Epithelial cell of esophagus (primary cell): Measurements from ENCODE around the gene DLG3.

ENCODE experiments used
- DNase-seq: peaks from one replicate; pipeline ENCODE4 v3.0.0; 2010; ENCODE audit warnings: low read depth
- H3K4me3 ChIP-seq: 2 replicates; pipeline ENCODE4 v1.5.1; 2011; ENCODE audit warnings: mild to moderate bottlenecking, low read length, control low read depth
- TF ChIP-seq, protein P1 (sequence below): IDR thresholded peaks from 2 replicates; pipeline ENCODE4 v1.5.1; 2011; ENCODE audit warnings: low read depth, mild to moderate bottlenecking, low read length, control low read depth, inconsistent platforms; ENCODE audit not compliant: insufficient read depth; ENCODE audit errors: missing control alignments

The DLG3 gene

DNA sequence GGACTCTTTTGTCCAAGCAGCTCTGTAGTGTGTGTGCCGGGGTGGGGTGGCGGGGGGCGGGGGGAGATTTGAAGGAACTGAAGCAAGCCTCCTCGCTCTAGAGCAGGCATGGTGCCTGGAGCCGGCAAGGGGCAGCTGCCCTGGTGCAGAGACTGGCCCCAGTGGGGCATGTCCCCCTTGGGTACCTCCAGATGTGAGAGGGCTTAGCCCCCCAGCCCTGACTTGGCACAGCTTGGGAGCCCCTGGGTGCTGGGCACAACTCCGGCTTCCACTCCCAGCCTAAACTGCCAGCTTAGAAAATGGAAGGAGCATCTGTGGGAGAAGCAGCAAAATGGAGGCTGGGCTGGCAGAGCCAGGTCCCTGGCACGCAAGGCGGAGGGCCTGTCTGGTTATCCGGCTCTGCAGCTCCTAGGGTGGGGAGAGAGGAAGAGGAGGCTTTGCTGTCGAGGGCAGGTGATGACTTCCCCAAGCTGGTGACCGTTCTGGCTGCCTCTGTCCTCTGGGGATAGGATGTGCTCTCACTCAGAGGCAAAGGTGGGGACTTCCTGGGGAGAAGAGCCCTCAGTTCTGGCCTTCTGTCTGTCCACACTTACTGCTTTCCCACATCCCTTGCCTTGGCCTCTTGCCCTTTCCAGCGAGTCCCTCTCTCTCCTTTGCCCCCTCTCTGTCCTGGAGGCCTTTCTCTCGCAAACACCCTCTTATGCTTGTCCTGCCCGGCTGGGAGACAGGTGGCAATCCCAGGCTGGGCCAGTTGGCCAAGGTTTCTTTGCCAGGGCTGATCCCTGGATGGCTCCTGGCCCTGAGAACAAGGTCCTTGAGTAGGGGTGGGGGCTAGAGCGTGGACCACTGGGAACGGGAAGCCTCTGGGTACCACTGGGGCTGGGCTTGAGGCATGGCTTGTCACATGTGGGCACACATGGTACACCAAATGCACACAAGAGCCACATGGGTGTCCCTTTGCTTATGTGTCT lies 2.0 kb downstream of the DLG3 start:
- no peak overlapping the region for H3K4me3 ChIP-seq
- TF ChIP-seq, protein P1, sequence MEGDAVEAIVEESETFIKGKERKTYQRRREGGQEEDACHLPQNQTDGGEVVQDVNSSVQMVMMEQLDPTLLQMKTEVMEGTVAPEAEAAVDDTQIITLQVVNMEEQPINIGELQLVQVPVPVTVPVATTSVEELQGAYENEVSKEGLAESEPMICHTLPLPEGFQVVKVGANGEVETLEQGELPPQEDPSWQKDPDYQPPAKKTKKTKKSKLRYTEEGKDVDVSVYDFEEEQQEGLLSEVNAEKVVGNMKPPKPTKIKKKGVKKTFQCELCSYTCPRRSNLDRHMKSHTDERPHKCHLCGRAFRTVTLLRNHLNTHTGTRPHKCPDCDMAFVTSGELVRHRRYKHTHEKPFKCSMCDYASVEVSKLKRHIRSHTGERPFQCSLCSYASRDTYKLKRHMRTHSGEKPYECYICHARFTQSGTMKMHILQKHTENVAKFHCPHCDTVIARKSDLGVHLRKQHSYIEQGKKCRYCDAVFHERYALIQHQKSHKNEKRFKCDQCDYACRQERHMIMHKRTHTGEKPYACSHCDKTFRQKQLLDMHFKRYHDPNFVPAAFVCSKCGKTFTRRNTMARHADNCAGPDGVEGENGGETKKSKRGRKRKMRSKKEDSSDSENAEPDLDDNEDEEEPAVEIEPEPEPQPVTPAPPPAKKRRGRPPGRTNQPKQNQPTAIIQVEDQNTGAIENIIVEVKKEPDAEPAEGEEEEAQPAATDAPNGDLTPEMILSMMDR = no peak
- DNase-seq = no peak

DNA sequence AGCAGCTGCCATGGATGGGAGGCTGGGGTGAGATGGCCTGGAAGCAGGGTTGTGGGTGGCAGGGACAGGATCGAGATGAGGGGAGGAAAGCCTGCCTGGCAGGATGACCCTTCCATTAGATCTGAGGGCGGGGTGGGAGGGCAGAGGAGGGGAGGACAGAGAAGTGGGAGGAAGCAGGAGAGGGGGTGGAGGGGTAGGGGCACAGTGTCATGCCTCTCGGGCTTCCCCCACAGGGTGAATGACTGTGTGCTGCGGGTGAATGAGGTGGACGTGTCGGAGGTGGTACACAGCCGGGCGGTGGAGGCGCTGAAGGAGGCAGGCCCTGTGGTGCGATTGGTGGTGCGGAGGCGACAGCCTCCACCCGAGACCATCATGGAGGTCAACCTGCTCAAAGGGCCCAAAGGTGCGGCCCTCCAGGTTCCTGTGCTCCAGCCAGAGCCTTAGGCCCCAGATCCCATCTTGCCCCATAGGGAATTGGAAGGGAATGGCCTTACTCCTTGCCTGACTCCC lies 4.9 kb downstream of the DLG3 start:
- TF ChIP-seq, protein P1 = no peak
- no peak overlapping the region for H3K4me3 ChIP-seq
- no peak for DNase-seq

DNA sequence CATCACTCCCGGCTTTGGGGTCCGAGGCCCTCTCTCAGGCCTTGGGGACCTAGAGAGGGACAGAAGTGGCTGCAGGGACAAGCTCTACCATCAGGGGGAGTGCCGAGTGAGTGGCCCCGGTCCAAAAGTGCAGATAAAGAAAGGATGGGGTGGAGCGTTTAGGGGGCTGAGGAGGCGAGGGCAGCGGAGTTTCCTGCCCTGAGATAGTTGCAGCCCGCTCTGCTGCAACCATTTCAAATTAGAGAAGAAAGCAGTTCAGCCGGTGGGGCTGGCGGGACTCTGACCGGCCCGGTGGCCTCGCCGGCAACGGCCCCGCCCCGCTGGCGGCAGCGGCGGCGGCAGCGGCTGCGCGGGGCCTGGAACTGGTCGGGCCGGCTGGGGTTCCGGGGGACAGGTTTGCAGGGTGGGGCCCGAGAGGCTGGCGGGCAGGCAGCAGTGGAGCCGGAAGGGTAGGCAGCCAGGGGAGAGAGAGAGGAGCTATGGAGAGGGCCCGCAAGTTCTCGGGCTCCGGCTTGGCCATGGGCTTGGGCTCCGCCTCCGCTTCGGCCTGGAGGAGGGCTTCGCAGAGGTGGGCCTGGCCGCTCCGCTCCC lies 7.6 kb downstream of the DLG3 start:
- peak overlapping the region; percentile 50 for H3K4me3 ChIP-seq
- DNase-seq = peak; percentile 45
- TF ChIP-seq, protein P1 = peak; percentile 64

DNA sequence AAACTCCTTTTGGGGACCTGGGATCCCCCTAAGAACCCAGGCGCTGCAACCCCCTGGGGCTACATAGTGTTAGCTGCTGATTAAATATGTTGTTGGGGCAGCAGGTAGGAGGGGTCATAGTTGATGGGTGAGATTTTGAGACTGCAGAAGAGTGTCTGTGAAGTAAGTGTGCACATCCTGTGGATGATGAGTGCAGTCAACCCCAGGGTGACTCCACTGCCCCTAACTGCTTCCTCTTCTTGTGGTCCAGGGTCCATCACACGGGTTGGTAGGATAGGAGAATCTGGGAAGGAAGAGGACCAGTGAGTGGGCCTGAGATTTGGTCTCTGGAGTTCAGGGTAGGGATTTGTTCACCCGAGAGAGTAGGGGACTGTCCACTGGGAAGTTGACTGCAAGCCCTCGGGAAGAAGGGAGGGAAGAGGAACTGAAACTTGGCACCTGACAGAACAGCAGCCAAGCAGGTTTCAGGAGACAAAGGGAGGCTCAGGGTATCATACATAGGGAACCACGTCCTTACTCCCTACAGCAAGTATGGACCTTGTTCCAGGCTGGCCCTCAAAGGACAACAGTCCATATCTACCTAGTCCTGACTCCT lies 8.5 kb downstream of the DLG3 start:
- peak; percentile 18 for DNase-seq
- peak overlapping the region; percentile 50 for H3K4me3 ChIP-seq
- TF ChIP-seq, protein P1 = no peak

DNA sequence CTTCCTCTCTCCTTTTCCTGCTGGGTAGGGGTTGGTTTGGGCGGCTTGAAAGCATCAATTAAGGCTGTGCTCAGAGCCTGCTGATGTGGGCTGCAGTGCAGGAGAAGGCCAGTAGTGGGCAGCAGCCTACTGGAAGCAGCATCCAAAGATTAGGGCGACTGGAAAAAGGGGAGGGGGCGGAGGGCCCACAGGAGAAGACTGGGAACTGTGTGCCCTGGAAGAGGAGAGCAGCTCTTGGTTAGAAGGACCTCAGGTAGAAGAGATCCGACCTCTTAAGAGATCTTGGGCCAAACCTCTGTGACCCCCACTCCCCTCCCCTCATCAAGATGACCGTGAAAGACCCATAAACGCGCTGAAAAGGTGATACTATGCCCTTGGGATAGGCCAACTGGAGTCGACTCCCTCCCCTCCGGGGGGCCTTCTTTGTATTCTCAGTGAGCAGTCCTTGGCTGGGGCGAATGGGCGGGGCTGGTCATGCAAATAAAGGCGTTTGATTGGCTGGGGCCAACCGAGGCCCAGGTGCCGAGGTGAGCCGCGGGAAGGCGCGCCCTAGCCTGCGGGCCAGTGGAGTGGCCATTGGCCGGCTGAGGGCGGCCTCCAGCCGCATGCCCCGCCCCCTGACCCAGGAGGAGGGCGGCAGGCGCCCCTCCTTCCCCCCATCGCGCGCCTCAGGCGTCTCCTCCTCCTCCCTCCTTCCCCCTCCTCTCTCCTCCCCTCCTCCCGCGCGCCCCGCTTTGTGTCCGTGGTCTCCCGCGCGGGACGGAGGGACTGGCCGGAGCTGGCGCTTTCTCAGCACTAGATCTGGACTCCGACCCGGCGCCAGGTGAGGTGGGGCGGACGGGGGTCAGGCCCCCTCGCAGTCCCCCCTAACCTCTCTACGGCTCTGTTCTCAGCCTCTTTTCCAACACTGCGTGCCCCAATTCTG lies 10.1 kb downstream of the DLG3 start:
- peak; percentile 81 for DNase-seq
- peak overlapping the region; percentile 51 for H3K4me3 ChIP-seq
- TF ChIP-seq, protein P1 = peak; percentile 90
